ENCODE data around the gene MYBPC1. TPM values are rescaled to one million over a fixed set of nuclear protein-coding genes. Genes with fewer than 3 reads are reported as not detected.
A peak's percentile ranks its signal among the peaks of the same experiment; 100 is the strongest.

MYBPC1 gene
- total and polyA plus RNA-seq, 9 of the 15 experiments (the other 6 are each of a cell fraction or from before 2014, with no cell fraction given): not detected

DNA sequence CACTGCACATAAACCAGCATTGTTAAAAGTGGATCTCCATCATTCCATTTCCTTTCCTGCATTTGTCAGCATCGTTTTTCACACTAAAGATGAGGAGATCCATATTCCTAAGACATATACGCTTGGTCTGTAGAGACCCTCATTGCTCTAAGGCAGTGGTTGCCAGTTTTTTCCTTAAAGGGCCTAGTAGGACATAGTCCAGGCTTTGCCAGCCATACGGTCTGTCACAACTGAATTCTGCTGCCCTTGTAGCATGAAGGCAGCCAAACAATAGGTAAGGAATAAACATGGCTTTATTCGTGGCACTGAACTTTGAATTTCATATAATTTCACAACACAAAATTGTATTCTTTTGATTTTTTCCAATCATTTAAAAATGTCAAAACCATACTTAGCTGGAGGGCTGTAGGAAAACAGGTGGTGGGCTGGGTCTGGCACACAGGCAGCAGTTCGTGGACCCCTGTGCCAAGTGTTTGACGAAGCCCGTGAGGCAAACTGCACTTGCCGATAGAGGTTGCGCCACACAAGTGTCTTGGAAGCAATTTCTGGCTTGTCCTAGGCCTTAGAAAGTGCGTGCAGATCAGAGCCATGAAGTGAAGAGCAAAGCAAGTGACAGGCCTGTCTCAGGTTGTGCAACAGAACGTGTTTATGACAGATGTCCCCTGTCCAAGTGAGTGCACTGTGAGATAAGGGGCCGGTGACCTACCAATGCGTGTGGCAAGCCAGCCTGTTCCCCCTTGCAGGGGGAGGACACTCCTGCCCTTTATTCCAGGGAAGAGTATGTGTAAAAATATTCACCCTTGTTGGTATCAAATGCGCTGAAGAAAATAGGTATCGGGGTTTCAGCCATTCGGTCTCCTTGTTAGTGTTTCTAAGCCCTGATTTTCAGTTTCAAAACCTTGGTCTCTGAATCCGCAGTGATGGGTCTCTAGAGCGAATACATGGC, 101.8 kb downstream of the MYBPC1 start (continued):
- TF ChIP-seq ZNF239 (CRISPR knock-in tag; IDR thresholded peaks at IDR 0.05) (0 out of 2 replicates have a peak, but pooled peaks have one; percentile 6), FOXA3 (CRISPR knock-in tag; conservative IDR thresholded peaks at IDR 0.05 in 1 of 2, IDR thresholded peaks at IDR 0.05 in 1 of 2) (0 out of 4 replicates have a peak, but pooled peaks of 1 of the 2 experiments have one; percentile 51), MTA2 (IDR thresholded peaks at IDR 0.05; ENCODE audit: low read depth) (peak; percentile 82), KLF6 (CRISPR knock-in tag; IDR thresholded peaks at IDR 0.05; ENCODE audit: borderline replicate concordance) (0 out of 2 replicates have a peak, but pooled peaks have one; percentile 27), CEBPB (tag; IDR thresholded peaks at IDR 0.05) (peak; percentile 100), MBD2 (IDR thresholded peaks at IDR 0.05; ENCODE audit: borderline replicate concordance, low read depth) (peak; percentile 79), NR2F6 (CRISPR knock-in tag; IDR thresholded peaks at IDR 0.05) (no peak), TFAM (CRISPR knock-in tag; conservative IDR thresholded peaks at IDR 0.05) (no peak), TAF15 (IDR thresholded peaks at IDR 0.05; ENCODE audit: low read depth, low read length) (no peak), CBX1 (IDR thresholded peaks at IDR 0.05; ENCODE audit: low read depth) (peak; percentile 16; the same call in 1 of the 2 replicates), FOXK2 (conservative IDR thresholded peaks at IDR 0.05 in 1 of 2, IDR thresholded peaks at IDR 0.05 in 1 of 2; ENCODE audit: low read depth in 2 of 2) (peak; percentile 81 to 82), HMBOX1 (IDR thresholded peaks at IDR 0.05) (peak; percentile 58; the same call in 1 of the 2 replicates), TBP (optimal IDR thresholded peaks at IDR 0.05; ENCODE audit: low read depth, low read length) (peak; percentile 45), MYBL2 (IDR thresholded peaks at IDR 0.05; ENCODE audit: low read depth) (no peak), MYBL2 (CRISPR knock-in tag; IDR thresholded peaks at IDR 0.05; ENCODE audit: borderline replicate concordance) (no peak), EHMT2 (IDR thresholded peaks at IDR 0.05) (0 out of 2 replicates have a peak, but pooled peaks have one; percentile 16), PHTF2 (CRISPR knock-in tag; IDR thresholded peaks at IDR 0.05) (no peak), TAF9B (IDR thresholded peaks at IDR 0.05; ENCODE audit: partially characterized antibody) (peak; percentile 63), GATAD2B (IDR thresholded peaks at IDR 0.05; ENCODE audit: borderline replicate concordance) (peak; percentile 86), RHOXF2B (CRISPR knock-in tag; conservative IDR thresholded peaks at IDR 0.05) (no peak), KDM4B (IDR thresholded peaks at IDR 0.05; ENCODE audit: borderline replicate concordance in 2 of 2, low read depth in 1 of 2) (0 out of 4 replicates have a peak, but pooled peaks of 1 of the 2 experiments have one; percentile 40), BHLHE40 (IDR thresholded peaks at IDR 0.05; ENCODE audit: low read length) (peak; percentile 97)
- TF ChIP-seq, protein P1, sequence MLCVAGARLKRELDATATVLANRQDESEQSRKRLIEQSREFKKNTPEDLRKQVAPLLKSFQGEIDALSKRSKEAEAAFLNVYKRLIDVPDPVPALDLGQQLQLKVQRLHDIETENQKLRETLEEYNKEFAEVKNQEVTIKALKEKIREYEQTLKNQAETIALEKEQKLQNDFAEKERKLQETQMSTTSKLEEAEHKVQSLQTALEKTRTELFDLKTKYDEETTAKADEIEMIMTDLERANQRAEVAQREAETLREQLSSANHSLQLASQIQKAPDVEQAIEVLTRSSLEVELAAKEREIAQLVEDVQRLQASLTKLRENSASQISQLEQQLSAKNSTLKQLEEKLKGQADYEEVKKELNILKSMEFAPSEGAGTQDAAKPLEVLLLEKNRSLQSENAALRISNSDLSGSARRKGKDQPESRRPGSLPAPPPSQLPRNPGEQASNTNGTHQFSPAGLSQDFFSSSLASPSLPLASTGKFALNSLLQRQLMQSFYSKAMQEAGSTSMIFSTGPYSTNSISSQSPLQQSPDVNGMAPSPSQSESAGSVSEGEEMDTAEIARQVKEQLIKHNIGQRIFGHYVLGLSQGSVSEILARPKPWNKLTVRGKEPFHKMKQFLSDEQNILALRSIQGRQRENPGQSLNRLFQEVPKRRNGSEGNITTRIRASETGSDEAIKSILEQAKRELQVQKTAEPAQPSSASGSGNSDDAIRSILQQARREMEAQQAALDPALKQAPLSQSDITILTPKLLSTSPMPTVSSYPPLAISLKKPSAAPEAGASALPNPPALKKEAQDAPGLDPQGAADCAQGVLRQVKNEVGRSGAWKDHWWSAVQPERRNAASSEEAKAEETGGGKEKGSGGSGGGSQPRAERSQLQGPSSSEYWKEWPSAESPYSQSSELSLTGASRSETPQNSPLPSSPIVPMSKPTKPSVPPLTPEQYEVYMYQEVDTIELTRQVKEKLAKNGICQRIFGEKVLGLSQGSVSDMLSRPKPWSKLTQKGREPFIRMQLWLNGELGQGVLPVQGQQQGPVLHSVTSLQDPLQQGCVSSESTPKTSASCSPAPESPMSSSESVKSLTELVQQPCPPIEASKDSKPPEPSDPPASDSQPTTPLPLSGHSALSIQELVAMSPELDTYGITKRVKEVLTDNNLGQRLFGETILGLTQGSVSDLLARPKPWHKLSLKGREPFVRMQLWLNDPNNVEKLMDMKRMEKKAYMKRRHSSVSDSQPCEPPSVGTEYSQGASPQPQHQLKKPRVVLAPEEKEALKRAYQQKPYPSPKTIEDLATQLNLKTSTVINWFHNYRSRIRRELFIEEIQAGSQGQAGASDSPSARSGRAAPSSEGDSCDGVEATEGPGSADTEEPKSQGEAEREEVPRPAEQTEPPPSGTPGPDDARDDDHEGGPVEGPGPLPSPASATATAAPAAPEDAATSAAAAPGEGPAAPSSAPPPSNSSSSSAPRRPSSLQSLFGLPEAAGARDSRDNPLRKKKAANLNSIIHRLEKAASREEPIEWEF (CRISPR knock-in tag; IDR thresholded peaks at IDR 0.05): no peak; the same call in none of the 2 replicates

Measured in K562 (cell line).